Naive thymus-derived CD4-positive, alpha-beta T cell (primary cell): ENCODE results near the gene TMC1. TPM values are rescaled to one million over a fixed set of nuclear protein-coding genes. Genes with fewer than 3 reads are reported as not detected.

ENCODE experiments used
- ATAC-seq: fragments of 150-1000 bp; cut with Tn5 transposase; 2 replicates; pipeline ENCODE4 v1.10.0; 2021; ENCODE audit warnings: mild to moderate bottlenecking, moderate library complexity
- CTCF ChIA-PET: fragments of 350-600 bp; sonication (Branson Sonifier 250); formaldehyde crosslinking; loops from one replicate; lab custom pipeline; 2021; ENCODE audit warnings: antibody characterized with exemption; lab: Charles Lee
- POLR2A ChIA-PET: fragments of 350-600 bp; sonication (Branson Sonifier 250); formaldehyde crosslinking; loops from one replicate; lab custom pipeline; 2021; ENCODE audit warnings: antibody characterized with exemption, inconsistent platforms; lab: Charles Lee
- DNase-seq, 9 donors: peaks; one replicate each; pipeline versions ENCODE4 v3.0.0 to v3.0.0-alpha.2; 2020 to 2022; ENCODE audit warnings: mixed read lengths in 1 of 9
- H3K27ac ChIP-seq: one replicate; pipeline ENCODE4 v1.7.0; 2013; ENCODE audit warnings: mild to moderate bottlenecking, low read depth, low read length, moderate library complexity
- H3K27me3 ChIP-seq, 2 donors: one replicate each; pipeline ENCODE4 v1.7.0; 2013; ENCODE audit warnings: low read length in 2 of 2, mild to moderate bottlenecking in 2 of 2, moderate library complexity in 2 of 2; ENCODE audit not compliant: control insufficient read depth in 2 of 2, insufficient read depth in 2 of 2
- H3K36me3 ChIP-seq, 3 experiments: 1 replicate in 2 of 3; 2 replicates in 1 of 3; pipeline ENCODE4 v1.7.0; 2013; ENCODE audit warnings: low read length in 3 of 3, mild to moderate bottlenecking in 3 of 3, moderate library complexity in 1 of 3; ENCODE audit not compliant: insufficient read depth in 3 of 3, control insufficient read depth in 2 of 3
- H3K4me1 ChIP-seq, 2 donors: one replicate each; pipeline ENCODE4 v1.7.0; 2013; ENCODE audit warnings: low read length in 2 of 2, mild to moderate bottlenecking in 2 of 2, moderate library complexity in 1 of 2; ENCODE audit not compliant: control insufficient read depth in 2 of 2, insufficient read depth in 2 of 2
- H3K4me3 ChIP-seq: 2 replicates; pipeline ENCODE4 v1.7.0; 2013; ENCODE audit warnings: mild to moderate bottlenecking, low read length
- H3K9me3 ChIP-seq, 3 experiments: 1 replicate in 2 of 3; 2 replicates in 1 of 3; pipeline ENCODE4 v1.7.0; 2013; ENCODE audit warnings: low read length in 3 of 3; ENCODE audit not compliant: control insufficient read depth in 2 of 3
- H3K27ac Mint-ChIP-seq, 9 donors: one replicate each; pipeline ENCODE4 v1.8.0; 2020 to 2022; ENCODE audit warnings: mixed read lengths in 9 of 9, mild to moderate bottlenecking in 8 of 9, moderate library complexity in 5 of 9, inconsistent platforms in 2 of 9
- H3K27me3 Mint-ChIP-seq, 5 donors: one replicate each; pipeline ENCODE4 v1.8.0; 2021 to 2022; ENCODE audit warnings: mixed read lengths in 5 of 5, mild to moderate bottlenecking in 1 of 5
- H3K36me3 Mint-ChIP-seq, 5 donors: one replicate each; pipeline ENCODE4 v1.8.0; 2020 to 2022; ENCODE audit warnings: mixed read lengths in 5 of 5, mild to moderate bottlenecking in 3 of 5, inconsistent platforms in 1 of 5
- H3K4me1 Mint-ChIP-seq, 7 donors: one replicate each; pipeline ENCODE4 v1.8.0; 2020 to 2022; ENCODE audit warnings: mixed read lengths in 7 of 7, mild to moderate bottlenecking in 3 of 7, inconsistent platforms in 1 of 7
- H3K4me3 Mint-ChIP-seq, 10 donors: one replicate each; pipeline ENCODE4 v1.8.0; 2020 to 2022; ENCODE audit warnings: mild to moderate bottlenecking in 10 of 10, mixed read lengths in 10 of 10, moderate library complexity in 6 of 10, inconsistent platforms in 2 of 10
- H3K9me3 Mint-ChIP-seq, 11 donors: one replicate each; pipeline ENCODE4 v1.8.0; 2020 to 2022; ENCODE audit warnings: mixed read lengths in 11 of 11, mild to moderate bottlenecking in 4 of 11, inconsistent platforms in 1 of 11, moderate library complexity in 1 of 11
- intact Hi-C, 2 donors: fragments of 100-400 bp; cut with micrococcal nuclease; formaldehyde crosslinking; loops; one replicate each; pipeline ENCODE4 v1.15.1; 2023
- polyA plus RNA-seq, 2 donors: library from polyadenylated mRNA; unstranded; fragments of 300-500 nt; fragmentation: Illumina TruSeq; gene quantifications; one replicate each; pipeline ENCODE4 v1.2.3, GENCODE V29; 2021
- total RNA-seq, 6 experiments: library from RNA in 5 of 6; stranded (reverse) in 5 of 6; gene quantifications; 1 replicate in 5 of 6; 2 replicates in 1 of 6; pipeline ENCODE4 v1.2.3 and lab custom pipeline; 2021 to 2026

The TMC1 gene
- total and polyA plus RNA-seq, 7 experiments from 2014 or later: not detected

- intact Hi-C loops: no loop called here
- no peak overlapping the region for H3K4me3 Mint-ChIP-seq
- no peaks in the 10 kb centered on the region for H3K9me3 ChIP-seq
- CTCF ChIA-PET: no interaction called here
- no peak overlapping the region for H3K27ac Mint-ChIP-seq
- no peaks in the 10 kb centered on the region for H3K4me1 Mint-ChIP-seq
- no peak overlapping the region for H3K27ac ChIP-seq
- no peaks in the 10 kb centered on the region for H3K27me3 ChIP-seq
- peaks cover 0 to 26% (median 15%) of the 10 kb centered on the region in 5 donors for H3K27me3 Mint-ChIP-seq
- no peaks in the 10 kb centered on the region for H3K4me1 ChIP-seq
- H3K4me3 ChIP-seq: no peak overlapping the region
- DNase-seq (no peak), ATAC-seq (no peak)
- POLR2A ChIA-PET: interaction anchor here (0.7 kb wide), 1 partner anchor 993 kb away, joined by 10 read pairs; no protein-coding TSS in a partner anchor
- no peaks in the 10 kb centered on the region for H3K36me3 Mint-ChIP-seq
- peaks cover 0 to 6% (median 0%) of the 10 kb centered on the region in 11 donors for H3K9me3 Mint-ChIP-seq
- H3K36me3 ChIP-seq: no peaks in the 10 kb centered on the region
These were observed 137.3 kb downstream of the TMC1 start for GRCh38 chr9:72658703-72659102.

GRCh38 chr9:72661401-72662135, 140.2 kb downstream of the TMC1 start:
- intact Hi-C loops: no loop called here
- no peak for ATAC-seq
- CTCF ChIA-PET: no interaction called here

DNA sequence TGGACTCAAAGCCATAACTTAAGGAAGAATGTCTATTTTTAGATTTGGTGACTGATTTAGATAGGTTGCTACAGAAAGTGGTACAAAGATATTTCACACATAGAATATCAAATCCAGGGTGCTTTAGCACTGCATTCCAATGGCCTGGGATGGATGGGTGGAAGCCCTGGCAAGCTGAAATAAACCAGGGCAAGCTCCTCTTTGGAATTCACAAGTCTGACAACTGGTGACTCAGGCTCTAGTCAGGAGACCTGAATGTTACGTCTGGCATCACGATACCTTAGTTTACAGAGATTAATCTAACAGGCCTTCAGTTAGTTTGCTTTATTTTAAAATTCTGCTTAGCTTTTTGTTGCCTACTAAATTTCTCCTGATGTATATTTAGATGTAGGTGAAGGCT, 144.0 kb downstream of the TMC1 start:
- Histone ChIP-seq H3K9me3 (no peaks in the 10 kb centered on the region), H3K27me3 (no peaks in the 10 kb centered on the region), H3K36me3 (no peaks in the 10 kb centered on the region), H3K4me3 (no peak overlapping the region), H3K27ac (no peak overlapping the region), H3K4me1 (no peaks in the 10 kb centered on the region)
- ChIA-PET POLR2A (no interaction called here), CTCF (no interaction called here)
- peaks cover 0 to 3% (median 0%) of the 10 kb centered on the region in 5 donors for H3K36me3 Mint-ChIP-seq
- peaks cover 7 to 48% (median 27%) of the 10 kb centered on the region in 5 donors for H3K27me3 Mint-ChIP-seq
- no peaks in the 10 kb centered on the region for H3K4me1 Mint-ChIP-seq
- no peak overlapping the region for H3K4me3 Mint-ChIP-seq
- intact Hi-C loops: no loop called here
- H3K9me3 Mint-ChIP-seq: peaks cover 0 to 4% (median 0%) of the 10 kb centered on the region in 11 donors
- DNase-seq: no peak
- ATAC-seq: no peak
- no peak overlapping the region for H3K27ac Mint-ChIP-seq

More at GRCh38 chr9:72661401-72662135, 140.2 kb downstream of the TMC1 start:
- peaks cover 9 to 32% (median 20%) of the 10 kb centered on the region in 5 donors for H3K27me3 Mint-ChIP-seq
- no peak overlapping the region for H3K4me3 ChIP-seq
- POLR2A ChIA-PET: no interaction called here
- no peaks in the 10 kb centered on the region for H3K9me3 ChIP-seq
- no peaks in the 10 kb centered on the region for H3K4me1 ChIP-seq
- no peaks in the 10 kb centered on the region for H3K27me3 ChIP-seq
- H3K36me3 ChIP-seq: no peaks in the 10 kb centered on the region
- H3K27ac ChIP-seq: no peak overlapping the region
- peaks cover 0 to 3% (median 0%) of the 10 kb centered on the region in 5 donors for H3K36me3 Mint-ChIP-seq
- H3K4me3 Mint-ChIP-seq: no peak overlapping the region
- H3K4me1 Mint-ChIP-seq: no peaks in the 10 kb centered on the region
- H3K27ac Mint-ChIP-seq: no peak overlapping the region
- peaks cover 0 to 4% (median 0%) of the 10 kb centered on the region in 11 donors for H3K9me3 Mint-ChIP-seq
- no peak for DNase-seq

DNA sequence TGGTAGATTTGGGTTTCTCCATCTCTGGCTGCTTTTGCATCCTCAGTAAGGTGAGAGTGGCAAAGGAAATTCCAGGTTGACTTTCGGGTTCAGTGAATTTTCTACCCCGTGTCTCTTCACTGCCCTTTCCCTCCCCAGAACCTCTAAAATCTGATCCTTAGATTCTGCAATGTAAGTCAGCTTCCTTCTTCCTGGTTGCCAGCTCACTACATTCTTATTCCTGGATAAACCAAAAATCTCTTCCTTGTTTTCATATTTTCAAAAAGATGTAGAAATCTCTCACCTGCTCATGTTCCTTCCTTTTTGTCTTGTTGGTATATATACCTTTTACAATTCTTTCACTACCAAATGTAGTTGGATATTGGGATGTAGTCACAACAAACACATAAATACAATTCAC, 145.8 kb downstream of the TMC1 start:
- H3K4me1 ChIP-seq: no peaks in the 10 kb centered on the region
- Mint-ChIP-seq H3K4me1 (no peaks in the 10 kb centered on the region), H3K27me3 (peaks cover 9 to 57% (median 31%) of the 10 kb centered on the region in 5 donors), H3K4me3 (no peak overlapping the region), H3K9me3 (peaks cover 0 to 7% (median 0%) of the 10 kb centered on the region in 11 donors), H3K36me3 (peaks cover 0 to 3% (median 0%) of the 10 kb centered on the region in 5 donors), H3K27ac (no peak overlapping the region)
- ChIA-PET POLR2A (no interaction called here), CTCF (no interaction called here)
- no peaks in the 10 kb centered on the region for H3K36me3 ChIP-seq
- no peak overlapping the region for H3K4me3 ChIP-seq
- H3K9me3 ChIP-seq: no peaks in the 10 kb centered on the region
- intact Hi-C loops: no loop called here
- H3K27me3 ChIP-seq: no peaks in the 10 kb centered on the region
- ATAC-seq: no peak
- no peak for DNase-seq
- H3K27ac ChIP-seq: no peak overlapping the region

- Mint-ChIP-seq H3K4me1 (no peaks in the 10 kb centered on the region), H3K27ac (no peak overlapping the region), H3K27me3 (peaks cover 5 to 22% (median 8%) of the 10 kb centered on the region in 5 donors), H3K4me3 (no peak overlapping the region), H3K9me3 (peaks cover 0 to 3% (median 0%) of the 10 kb centered on the region in 11 donors), H3K36me3 (no peaks in the 10 kb centered on the region)
- no peaks in the 10 kb centered on the region for H3K9me3 ChIP-seq
- no peak for ATAC-seq
- POLR2A ChIA-PET: no interaction called here
- DNase-seq: no peak
- CTCF ChIA-PET: no interaction called here
- no peaks in the 10 kb centered on the region for H3K4me1 ChIP-seq
- no peak overlapping the region for H3K4me3 ChIP-seq
- H3K36me3 ChIP-seq: no peaks in the 10 kb centered on the region
- intact Hi-C loops: no loop called here
- H3K27ac ChIP-seq: no peak overlapping the region
- H3K27me3 ChIP-seq: no peaks in the 10 kb centered on the region
These were observed 153.6 kb downstream of the TMC1 start for GRCh38 chr9:72674961-72675360.

GRCh38 chr9:72675586-72675985, 154.2 kb downstream of the TMC1 start:
- no peaks in the 10 kb centered on the region for H3K27me3 ChIP-seq
- peaks cover 0 to 19% (median 8%) of the 10 kb centered on the region in 5 donors for H3K27me3 Mint-ChIP-seq
- H3K27ac Mint-ChIP-seq: no peak overlapping the region
- no peak overlapping the region for H3K27ac ChIP-seq
- DNase-seq (no peak), ATAC-seq (no peak)
- H3K36me3 ChIP-seq: no peaks in the 10 kb centered on the region
- no peak overlapping the region for H3K4me3 ChIP-seq
- no peaks in the 10 kb centered on the region for H3K9me3 ChIP-seq
- peaks cover 0 to 3% (median 0%) of the 10 kb centered on the region in 11 donors for H3K9me3 Mint-ChIP-seq
- no peaks in the 10 kb centered on the region for H3K4me1 ChIP-seq
- no peak overlapping the region for H3K4me3 Mint-ChIP-seq
- H3K36me3 Mint-ChIP-seq: no peaks in the 10 kb centered on the region
- ChIA-PET POLR2A (no interaction called here), CTCF (no interaction called here)
- H3K4me1 Mint-ChIP-seq: no peaks in the 10 kb centered on the region
- intact Hi-C loops: no loop called here
